ENCODE measurements around the gene GBF1. TPM values are rescaled to one million over a fixed set of nuclear protein-coding genes. Genes with fewer than 3 reads are reported as not detected.

The GBF1 gene
- total and polyA plus RNA-seq, 2 donors (not counting 1 experiment from before 2014, with no cell fraction given): 20.8 to 39.3 TPM

DNA sequence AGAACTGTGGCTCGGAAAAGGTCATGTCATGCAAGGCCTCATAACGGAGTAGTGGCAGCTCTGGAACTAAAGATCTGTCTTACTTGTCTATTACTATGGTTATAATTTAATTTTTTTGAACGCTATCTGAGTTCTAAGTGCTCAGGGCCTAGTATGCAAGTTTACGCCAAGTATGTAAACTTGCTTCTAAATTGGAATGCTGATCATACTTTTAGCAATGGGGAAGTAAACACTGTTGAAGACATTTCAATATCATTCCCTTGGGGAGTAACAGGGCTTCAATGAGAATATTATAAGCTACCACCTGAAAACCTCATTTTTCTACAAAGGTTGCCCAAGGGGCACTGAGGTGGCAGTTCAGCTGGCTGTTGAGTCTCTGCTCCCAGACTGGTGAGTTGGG is 80.7 kb downstream of the GBF1 start:
- peaks cover 0 to under 1% of the 10 kb centered on the region in 2 experiments for H3K36me3 ChIP-seq (replicated peaks in 1 of 2; ENCODE audit: control extremely low read depth in 1 of 2, control insufficient read depth in 1 of 2, extremely low read depth in 1 of 2, insufficient read depth in 2 of 2, low read length in 1 of 2)
- Mint-ChIP-seq H3K27me3 (no peaks in the 10 kb centered on the region), H3K4me3 (no peak overlapping the region), H3K27ac (no peak overlapping the region), H3K9me3 (ENCODE audit: insufficient read depth) (no peaks in the 10 kb centered on the region), H3K4me1 (peaks cover 29% of the 10 kb centered on the region)
- H3K4me2 ChIP-seq (replicated peaks; ENCODE audit: low read depth, low read length, poor library complexity, severe bottlenecking): no peak overlapping the region
- DNase-seq (no peak), ATAC-seq (ENCODE audit: low read depth) (no peak)
- no peak for TF ChIP-seq EZH2 (IDR thresholded peaks at IDR 0.05; ENCODE audit: borderline replicate concordance, insufficient read depth, low read depth, low read length, poor library complexity, severe bottlenecking)
- TF ChIP-seq, protein P1, sequence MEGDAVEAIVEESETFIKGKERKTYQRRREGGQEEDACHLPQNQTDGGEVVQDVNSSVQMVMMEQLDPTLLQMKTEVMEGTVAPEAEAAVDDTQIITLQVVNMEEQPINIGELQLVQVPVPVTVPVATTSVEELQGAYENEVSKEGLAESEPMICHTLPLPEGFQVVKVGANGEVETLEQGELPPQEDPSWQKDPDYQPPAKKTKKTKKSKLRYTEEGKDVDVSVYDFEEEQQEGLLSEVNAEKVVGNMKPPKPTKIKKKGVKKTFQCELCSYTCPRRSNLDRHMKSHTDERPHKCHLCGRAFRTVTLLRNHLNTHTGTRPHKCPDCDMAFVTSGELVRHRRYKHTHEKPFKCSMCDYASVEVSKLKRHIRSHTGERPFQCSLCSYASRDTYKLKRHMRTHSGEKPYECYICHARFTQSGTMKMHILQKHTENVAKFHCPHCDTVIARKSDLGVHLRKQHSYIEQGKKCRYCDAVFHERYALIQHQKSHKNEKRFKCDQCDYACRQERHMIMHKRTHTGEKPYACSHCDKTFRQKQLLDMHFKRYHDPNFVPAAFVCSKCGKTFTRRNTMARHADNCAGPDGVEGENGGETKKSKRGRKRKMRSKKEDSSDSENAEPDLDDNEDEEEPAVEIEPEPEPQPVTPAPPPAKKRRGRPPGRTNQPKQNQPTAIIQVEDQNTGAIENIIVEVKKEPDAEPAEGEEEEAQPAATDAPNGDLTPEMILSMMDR (IDR thresholded peaks at IDR 0.05): no peak
- ChIA-PET POLR2A (no interaction called here), CTCF (interaction anchor here (1.6 to 3.8 kb wide), 2 partner anchors 24 to 96 kb away, joined by 3 to 19 read pairs; no protein-coding TSS in a partner anchor)
- no peak overlapping the region for H3K9ac ChIP-seq (ENCODE audit: low read length)
- no peak overlapping the region for H3K27ac ChIP-seq (ENCODE audit: low read length in 2 of 2)
- no peak overlapping the region for H3K4me3 ChIP-seq (ENCODE audit: control extremely low read depth in 1 of 5, extremely low read depth in 1 of 5, insufficient read depth in 1 of 5, low read depth in 2 of 5, low read length in 4 of 5)
- no peaks in the 10 kb centered on the region for H3K27me3 ChIP-seq (replicated peaks in 1 of 4; ENCODE audit: control extremely low read depth in 1 of 4, control insufficient read depth in 3 of 4, insufficient read depth in 4 of 4, low read length in 3 of 4)
- H3K9me3 ChIP-seq (ENCODE audit: control extremely low read depth in 1 of 3, control insufficient read depth in 2 of 3, insufficient read depth in 1 of 3, low read length in 2 of 3): peaks cover 0 to 1% (median 0%) of the 10 kb centered on the region in 3 donors
- no peak overlapping the region for H2AFZ ChIP-seq (ENCODE audit: insufficient read depth, low read depth, low read length, poor library complexity, severe bottlenecking)
- H3K79me2 ChIP-seq (ENCODE audit: control insufficient read depth, insufficient read depth, low read length): peaks cover 37% of the 10 kb centered on the region
- intact Hi-C loops (cut with micrococcal nuclease): no loop called here
- H4K20me1 ChIP-seq (ENCODE audit: control insufficient read depth, insufficient read depth, low read length, poor library complexity, severe bottlenecking): peaks cover 60% of the 10 kb centered on the region
- H3K4me1 ChIP-seq (ENCODE audit: control insufficient read depth in 2 of 2, insufficient read depth in 2 of 2, low read length in 2 of 2): peaks cover 0 to 2% of the 10 kb centered on the region in 2 donors
- WGBS (ENCODE audit: insufficient coverage): no CpG with 5 or more reads among the region's 4 CpGs

DNA sequence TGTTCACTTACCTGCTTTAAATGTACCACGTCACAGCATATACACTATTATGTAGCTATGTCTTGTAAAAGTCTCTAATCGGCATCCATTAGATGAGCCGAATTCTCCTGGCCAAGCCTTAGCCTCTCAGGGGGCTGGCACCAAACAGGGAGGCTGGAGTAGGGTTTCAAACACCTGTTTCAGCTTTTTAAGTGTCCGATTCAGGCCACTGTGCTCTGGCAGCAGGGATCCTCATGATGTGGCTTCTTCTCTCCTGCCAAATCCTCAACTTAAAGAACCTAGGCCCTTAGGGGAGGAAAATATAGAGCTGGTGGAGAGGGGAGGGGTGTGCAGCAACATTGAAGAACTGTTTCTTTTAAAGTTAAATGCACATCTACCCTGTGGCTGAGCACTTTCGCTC is 81.7 kb downstream of the GBF1 start:
- TF ChIP-seq EZH2 (IDR thresholded peaks at IDR 0.05; ENCODE audit: borderline replicate concordance, insufficient read depth, low read depth, low read length, poor library complexity, severe bottlenecking): no peak
- TF ChIP-seq, protein P1 (IDR thresholded peaks at IDR 0.05): no peak
- Histone ChIP-seq H3K4me1 (ENCODE audit: control insufficient read depth in 2 of 2, insufficient read depth in 2 of 2, low read length in 2 of 2) (peaks cover 0 to 2% of the 10 kb centered on the region in 2 donors), H3K27me3 (replicated peaks in 1 of 4; ENCODE audit: control extremely low read depth in 1 of 4, control insufficient read depth in 3 of 4, insufficient read depth in 4 of 4, low read length in 3 of 4) (no peaks in the 10 kb centered on the region), H3K79me2 (ENCODE audit: control insufficient read depth, insufficient read depth, low read length) (peaks cover 34% of the 10 kb centered on the region), H3K9ac (ENCODE audit: low read length) (no peak overlapping the region), H3K4me2 (replicated peaks; ENCODE audit: low read depth, low read length, poor library complexity, severe bottlenecking) (no peak overlapping the region), H2AFZ (ENCODE audit: insufficient read depth, low read depth, low read length, poor library complexity, severe bottlenecking) (no peak overlapping the region), H3K36me3 (replicated peaks in 1 of 2; ENCODE audit: control extremely low read depth in 1 of 2, control insufficient read depth in 1 of 2, extremely low read depth in 1 of 2, insufficient read depth in 2 of 2, low read length in 1 of 2) (peaks cover 0 to 3% of the 10 kb centered on the region in 2 experiments), H3K4me3 (ENCODE audit: control extremely low read depth in 1 of 5, extremely low read depth in 1 of 5, insufficient read depth in 1 of 5, low read depth in 2 of 5, low read length in 4 of 5) (no peak overlapping the region), H3K27ac (ENCODE audit: low read length in 2 of 2) (no peak overlapping the region), H3K9me3 (ENCODE audit: control extremely low read depth in 1 of 3, control insufficient read depth in 2 of 3, insufficient read depth in 1 of 3, low read length in 2 of 3) (peaks cover 0 to 1% (median 0%) of the 10 kb centered on the region in 3 donors), H4K20me1 (ENCODE audit: control insufficient read depth, insufficient read depth, low read length, poor library complexity, severe bottlenecking) (peaks cover 54% of the 10 kb centered on the region)
- intact Hi-C loops (cut with micrococcal nuclease): no loop called here
- Mint-ChIP-seq H3K4me3 (no peak overlapping the region), H3K4me1 (peaks cover 29% of the 10 kb centered on the region), H3K27me3 (no peaks in the 10 kb centered on the region), H3K9me3 (ENCODE audit: insufficient read depth) (no peaks in the 10 kb centered on the region), H3K27ac (no peak overlapping the region)
- ChIA-PET POLR2A (no interaction called here), CTCF (interaction anchor here (0.8 to 3.8 kb wide), 2 partner anchors 23 to 28 kb away, joined by 3 to 19 read pairs; no protein-coding TSS in a partner anchor)
- WGBS (ENCODE audit: insufficient coverage): 100% methylated on average over 2 of the region's 5 CpGs
- ATAC-seq (ENCODE audit: low read depth): no peak
- DNase-seq: no peak
